Cardiac muscle cell (in vitro differentiated cells and primary cell): Measurements from ENCODE around the gene RRP15. TPM values are rescaled to one million over a fixed set of nuclear protein-coding genes. Genes with fewer than 3 reads are reported as not detected.

Experiments
- DNase-seq, 2 donors: peaks; one replicate each; pipeline versions ENCODE4 v3.0.0 to v3.0.0-alpha.2; 2010 to 2017; ENCODE audit warnings: low read depth in 1 of 2, low spot score in 1 of 2
- H3K27ac ChIP-seq: fragments of 200-600 bp; sonication (generic); 2 replicates; pipeline ENCODE4 v1.5.1; 2016
- H3K27me3 ChIP-seq: fragments of 200-600 bp; sonication (generic); 2 replicates; pipeline ENCODE4 v1.6.0; 2016; ENCODE audit warnings: control low read depth
- H3K36me3 ChIP-seq: fragments of 200-600 bp; sonication (generic); 2 replicates; pipeline ENCODE4 v1.5.1; 2016; ENCODE audit warnings: control low read depth
- H3K4me1 ChIP-seq: fragments of 200-600 bp; sonication (generic); 2 replicates; pipeline ENCODE4 v1.8.1; 2017; ENCODE audit warnings: low read depth, mild to moderate bottlenecking, mixed run types
- H3K4me3 ChIP-seq: fragments of 200-600 bp; sonication (generic); 2 replicates; pipeline ENCODE4 v1.5.1; 2016; ENCODE audit warnings: mild to moderate bottlenecking
- H3K9me3 ChIP-seq: fragments of 200-600 bp; sonication (generic); 2 replicates; pipeline ENCODE4 v1.5.1; 2017; ENCODE audit warnings: low read depth, mild to moderate bottlenecking, control low read depth
- polyA plus RNA-seq: library from polyadenylated mRNA; unstranded; fragments of >200 nt; fragmentation: Nextera tagmentation; extraction: Ambion mirVana; gene quantifications from 2 replicates; pipeline ENCODE4 v1.2.1, GENCODE V29; 2016
- total RNA-seq: library from RNA; depleted of rRNA; stranded (reverse); fragments of >200 nt; gene quantifications from 2 replicates; pipeline ENCODE4 v1.2.3, GENCODE V29; 2016
- TF ChIP-seq, protein P1 (sequence below): IDR thresholded peaks from 2 replicates; pipeline ENCODE4 v1.5.1; 2012; ENCODE audit warnings: low read depth, mild to moderate bottlenecking, low read length

Gene RRP15
- total and polyA plus RNA-seq, 2 experiments from 2014 or later: 5.4 to 13.3 TPM

DNA sequence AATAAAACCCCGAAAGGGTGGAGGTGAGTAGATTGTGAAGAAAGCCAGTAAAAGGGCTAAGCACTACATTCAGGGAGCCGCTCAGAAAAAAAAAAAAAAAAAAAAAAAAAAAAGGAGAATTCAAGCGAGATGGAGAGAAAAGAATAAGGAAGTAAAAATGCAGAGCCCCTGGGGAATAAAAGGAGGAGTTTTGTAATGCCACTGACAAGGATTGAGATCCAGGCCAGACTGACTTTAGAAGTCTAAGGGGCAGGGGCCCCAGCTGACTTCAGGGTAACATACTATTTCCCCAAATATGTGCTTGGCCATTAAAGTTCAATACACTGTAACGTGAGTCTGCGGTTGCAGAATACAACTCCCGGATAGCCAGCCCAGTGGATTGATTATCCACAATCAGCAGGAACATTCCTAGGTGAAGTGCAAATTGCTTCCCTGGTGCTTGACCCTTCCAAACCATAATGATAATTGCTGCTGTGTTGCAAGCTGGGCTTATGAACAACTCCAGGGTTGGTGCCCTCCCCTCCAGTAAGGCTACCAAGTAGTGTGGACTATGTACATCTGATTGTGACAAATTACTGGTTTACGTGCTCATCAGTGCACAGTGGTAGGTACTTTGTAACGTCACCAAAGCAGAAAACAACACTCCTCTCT is 30.7 kb upstream of the RRP15 start:
- H3K27ac ChIP-seq: no peak overlapping the region
- H3K9me3 ChIP-seq: no peaks in the 10 kb centered on the region
- TF ChIP-seq, protein P1, sequence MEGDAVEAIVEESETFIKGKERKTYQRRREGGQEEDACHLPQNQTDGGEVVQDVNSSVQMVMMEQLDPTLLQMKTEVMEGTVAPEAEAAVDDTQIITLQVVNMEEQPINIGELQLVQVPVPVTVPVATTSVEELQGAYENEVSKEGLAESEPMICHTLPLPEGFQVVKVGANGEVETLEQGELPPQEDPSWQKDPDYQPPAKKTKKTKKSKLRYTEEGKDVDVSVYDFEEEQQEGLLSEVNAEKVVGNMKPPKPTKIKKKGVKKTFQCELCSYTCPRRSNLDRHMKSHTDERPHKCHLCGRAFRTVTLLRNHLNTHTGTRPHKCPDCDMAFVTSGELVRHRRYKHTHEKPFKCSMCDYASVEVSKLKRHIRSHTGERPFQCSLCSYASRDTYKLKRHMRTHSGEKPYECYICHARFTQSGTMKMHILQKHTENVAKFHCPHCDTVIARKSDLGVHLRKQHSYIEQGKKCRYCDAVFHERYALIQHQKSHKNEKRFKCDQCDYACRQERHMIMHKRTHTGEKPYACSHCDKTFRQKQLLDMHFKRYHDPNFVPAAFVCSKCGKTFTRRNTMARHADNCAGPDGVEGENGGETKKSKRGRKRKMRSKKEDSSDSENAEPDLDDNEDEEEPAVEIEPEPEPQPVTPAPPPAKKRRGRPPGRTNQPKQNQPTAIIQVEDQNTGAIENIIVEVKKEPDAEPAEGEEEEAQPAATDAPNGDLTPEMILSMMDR: no peak
- peak in 1 of 2 donors; percentile 9 for DNase-seq
- no peaks in the 10 kb centered on the region for H3K36me3 ChIP-seq
- H3K4me1 ChIP-seq: no peaks in the 10 kb centered on the region
- no peak overlapping the region for H3K4me3 ChIP-seq
- no peaks in the 10 kb centered on the region for H3K27me3 ChIP-seq

DNA sequence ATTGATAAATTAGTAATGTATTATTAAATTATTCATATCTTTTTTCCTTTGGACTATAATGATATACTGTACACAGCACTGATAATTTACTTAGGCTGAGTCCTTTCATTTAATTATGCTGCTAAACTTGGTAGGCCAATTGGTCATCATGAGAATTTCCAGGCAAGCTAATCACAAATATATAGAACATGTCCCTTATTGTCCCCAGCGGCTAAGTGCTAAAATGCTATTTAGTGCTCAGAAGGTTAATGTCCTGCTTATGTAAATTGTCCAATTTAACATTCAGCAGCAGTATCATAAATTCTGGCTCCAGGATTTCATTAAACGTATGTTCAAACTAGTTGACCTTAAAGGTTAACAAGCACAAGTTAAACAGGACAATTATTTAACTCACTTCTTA is 30.0 kb upstream of the RRP15 start:
- Histone ChIP-seq H3K27me3 (no peaks in the 10 kb centered on the region), H3K36me3 (no peaks in the 10 kb centered on the region), H3K27ac (no peak overlapping the region), H3K4me1 (no peaks in the 10 kb centered on the region), H3K9me3 (no peaks in the 10 kb centered on the region), H3K4me3 (no peak overlapping the region)
- DNase-seq: no peak
- TF ChIP-seq, protein P1: no peak

DNA sequence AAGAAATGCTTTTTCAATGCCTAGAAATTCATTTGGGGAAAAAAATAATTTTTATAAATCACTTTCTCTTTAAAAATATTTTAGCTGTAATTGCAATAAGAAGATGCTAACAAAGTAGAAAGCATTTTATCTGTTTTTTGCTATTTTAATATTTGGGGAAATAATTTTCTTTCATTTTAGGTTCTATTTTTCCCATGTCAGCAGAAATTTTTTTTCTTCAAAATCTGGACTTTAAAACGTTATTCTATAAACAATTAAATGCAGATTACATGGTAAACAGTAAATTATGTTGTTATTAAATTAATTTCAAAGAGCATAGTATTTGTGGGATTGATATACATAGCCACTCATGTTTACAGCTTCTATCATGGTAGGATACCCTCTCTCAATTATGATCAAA is 27.7 kb upstream of the RRP15 start:
- no peak overlapping the region for H3K4me3 ChIP-seq
- H3K4me1 ChIP-seq: no peaks in the 10 kb centered on the region
- no peak for DNase-seq
- TF ChIP-seq, protein P1: no peak
- no peaks in the 10 kb centered on the region for H3K36me3 ChIP-seq
- no peaks in the 10 kb centered on the region for H3K9me3 ChIP-seq
- H3K27ac ChIP-seq: no peak overlapping the region
- no peaks in the 10 kb centered on the region for H3K27me3 ChIP-seq

DNA sequence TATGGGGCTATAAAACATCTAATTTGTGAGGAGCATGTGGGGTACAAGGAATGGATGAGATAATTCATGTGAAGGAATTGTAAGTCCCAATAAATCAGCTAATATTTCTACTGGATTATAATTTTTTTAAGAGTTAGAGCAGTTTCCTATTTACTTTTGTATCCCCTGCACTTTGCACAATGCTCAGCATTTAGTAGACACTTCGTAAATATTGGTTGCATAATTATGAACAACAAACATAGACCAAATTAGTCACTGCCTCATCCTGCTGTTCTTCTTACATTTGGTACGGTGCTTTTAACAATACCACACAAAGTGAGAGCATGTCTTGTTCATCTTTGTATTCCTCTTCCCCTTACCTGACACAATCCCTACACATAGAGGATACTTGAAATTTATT is 27.1 kb upstream of the RRP15 start:
- Histone ChIP-seq H3K9me3 (no peaks in the 10 kb centered on the region), H3K36me3 (no peaks in the 10 kb centered on the region), H3K27ac (no peak overlapping the region), H3K4me3 (no peak overlapping the region), H3K4me1 (no peaks in the 10 kb centered on the region), H3K27me3 (no peaks in the 10 kb centered on the region)
- no peak for DNase-seq
- TF ChIP-seq, protein P1: no peak

DNA sequence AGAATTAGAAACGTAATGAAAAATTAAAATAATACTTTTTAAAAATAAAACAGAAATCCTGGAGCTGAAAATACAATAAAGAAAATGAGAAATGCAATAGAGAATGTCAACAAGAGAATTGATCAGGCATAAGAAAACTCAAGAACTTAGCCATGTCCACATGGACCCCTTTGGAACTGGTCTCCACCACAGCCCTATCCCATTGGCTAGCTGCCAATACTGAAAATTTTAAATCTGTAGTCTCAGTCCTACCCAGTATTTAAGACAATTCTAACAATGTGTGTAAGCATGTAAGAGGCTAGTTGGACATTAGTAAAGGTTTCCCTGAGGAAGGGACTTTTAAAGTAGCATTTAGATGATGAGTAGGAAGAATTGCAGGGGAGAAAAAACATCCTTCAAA is 25.8 kb upstream of the RRP15 start:
- no peaks in the 10 kb centered on the region for H3K9me3 ChIP-seq
- no peak overlapping the region for H3K4me3 ChIP-seq
- H3K27ac ChIP-seq: no peak overlapping the region
- no peaks in the 10 kb centered on the region for H3K36me3 ChIP-seq
- H3K4me1 ChIP-seq: no peaks in the 10 kb centered on the region
- DNase-seq: no peak
- TF ChIP-seq, protein P1: no peak
- H3K27me3 ChIP-seq: no peaks in the 10 kb centered on the region

DNA sequence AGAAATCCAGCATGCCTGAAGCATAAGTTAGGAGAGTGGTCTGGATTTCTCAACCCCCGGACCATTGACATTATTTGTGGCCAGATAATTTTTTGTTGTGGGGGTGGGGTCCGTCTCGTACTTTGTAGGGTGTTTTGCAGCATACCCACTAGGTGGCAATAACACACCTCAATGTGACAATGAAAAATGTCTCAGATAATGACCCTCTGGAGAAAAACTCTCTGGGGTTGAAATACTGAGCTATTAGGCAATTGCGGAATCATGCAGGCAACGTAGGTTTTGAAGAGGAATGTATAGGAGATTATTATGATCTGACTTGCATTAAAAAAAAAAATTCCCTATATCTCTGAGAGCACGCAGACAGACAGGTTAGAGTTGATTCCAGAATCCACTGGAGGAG is 25.3 kb upstream of the RRP15 start:
- Histone ChIP-seq H3K27me3 (no peaks in the 10 kb centered on the region), H3K36me3 (no peaks in the 10 kb centered on the region), H3K9me3 (no peaks in the 10 kb centered on the region), H3K27ac (no peak overlapping the region), H3K4me3 (no peak overlapping the region), H3K4me1 (no peaks in the 10 kb centered on the region)
- DNase-seq: peak; percentile 10 to 33
- TF ChIP-seq, protein P1: no peak
